PFSK-1 (cell line): ENCODE data around the gene HDGFL3.

Experiments used
- POLR2AphosphoS5 ChIP-seq: IDR thresholded peaks from 2 replicates; pipeline ENCODE4 v1.6.1; 2012; ENCODE audit warnings: low read depth, mild to moderate bottlenecking, control low read depth, low read length, moderate library complexity
- SIN3A ChIP-seq: IDR thresholded peaks from 2 replicates; pipeline ENCODE4 v1.6.1; 2012; ENCODE audit warnings: mild to moderate bottlenecking, low read length, moderate library complexity, borderline replicate concordance; ENCODE audit not compliant: insufficient read depth
- TAF1 ChIP-seq: IDR thresholded peaks from 2 replicates; pipeline ENCODE4 v1.6.1; 2012; ENCODE audit warnings: low read length, control low read depth, borderline replicate concordance; ENCODE audit not compliant: insufficient read depth
- TF ChIP-seq, protein P1 (sequence below), 2 experiments: IDR thresholded peaks; 2 replicates each; pipeline versions ENCODE4 v1.6.1 to v1.8.0; 2011 to 2012; ENCODE audit warnings: low read depth in 2 of 2, low read length in 2 of 2, control low read depth in 1 of 2, inconsistent platforms in 1 of 2, mild to moderate bottlenecking in 1 of 2, moderate library complexity in 1 of 2; ENCODE audit not compliant: insufficient read depth in 1 of 2

DNA sequence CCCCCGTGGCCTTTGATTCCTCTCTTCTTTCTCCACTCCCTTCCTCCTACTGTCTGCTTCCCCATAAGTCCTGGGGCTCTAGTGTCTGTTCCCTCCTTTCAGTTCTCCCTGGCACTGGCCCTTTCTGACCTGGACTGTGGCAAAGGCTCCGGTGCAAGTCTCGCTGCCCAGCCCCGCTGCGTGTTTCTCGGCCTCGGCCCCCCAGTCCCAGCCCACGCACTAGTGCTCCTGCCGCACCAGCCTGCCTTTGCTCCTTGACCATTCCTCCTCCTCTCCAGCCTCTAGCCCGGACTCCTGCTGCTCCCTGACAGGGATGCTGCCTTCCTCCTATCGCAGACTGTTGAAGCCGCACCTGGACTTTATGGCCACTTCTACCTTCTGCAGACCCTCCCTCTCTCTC is 98.1 kb downstream of the HDGFL3 start:
- no peak for TF ChIP-seq POLR2AphosphoS5
- TF ChIP-seq SIN3A = no peak
- TF ChIP-seq TAF1 = no peak
- TF ChIP-seq, protein P1, sequence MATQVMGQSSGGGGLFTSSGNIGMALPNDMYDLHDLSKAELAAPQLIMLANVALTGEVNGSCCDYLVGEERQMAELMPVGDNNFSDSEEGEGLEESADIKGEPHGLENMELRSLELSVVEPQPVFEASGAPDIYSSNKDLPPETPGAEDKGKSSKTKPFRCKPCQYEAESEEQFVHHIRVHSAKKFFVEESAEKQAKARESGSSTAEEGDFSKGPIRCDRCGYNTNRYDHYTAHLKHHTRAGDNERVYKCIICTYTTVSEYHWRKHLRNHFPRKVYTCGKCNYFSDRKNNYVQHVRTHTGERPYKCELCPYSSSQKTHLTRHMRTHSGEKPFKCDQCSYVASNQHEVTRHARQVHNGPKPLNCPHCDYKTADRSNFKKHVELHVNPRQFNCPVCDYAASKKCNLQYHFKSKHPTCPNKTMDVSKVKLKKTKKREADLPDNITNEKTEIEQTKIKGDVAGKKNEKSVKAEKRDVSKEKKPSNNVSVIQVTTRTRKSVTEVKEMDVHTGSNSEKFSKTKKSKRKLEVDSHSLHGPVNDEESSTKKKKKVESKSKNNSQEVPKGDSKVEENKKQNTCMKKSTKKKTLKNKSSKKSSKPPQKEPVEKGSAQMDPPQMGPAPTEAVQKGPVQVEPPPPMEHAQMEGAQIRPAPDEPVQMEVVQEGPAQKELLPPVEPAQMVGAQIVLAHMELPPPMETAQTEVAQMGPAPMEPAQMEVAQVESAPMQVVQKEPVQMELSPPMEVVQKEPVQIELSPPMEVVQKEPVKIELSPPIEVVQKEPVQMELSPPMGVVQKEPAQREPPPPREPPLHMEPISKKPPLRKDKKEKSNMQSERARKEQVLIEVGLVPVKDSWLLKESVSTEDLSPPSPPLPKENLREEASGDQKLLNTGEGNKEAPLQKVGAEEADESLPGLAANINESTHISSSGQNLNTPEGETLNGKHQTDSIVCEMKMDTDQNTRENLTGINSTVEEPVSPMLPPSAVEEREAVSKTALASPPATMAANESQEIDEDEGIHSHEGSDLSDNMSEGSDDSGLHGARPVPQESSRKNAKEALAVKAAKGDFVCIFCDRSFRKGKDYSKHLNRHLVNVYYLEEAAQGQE (IDR thresholded peaks at IDR 0.05; ENCODE audit: insufficient read depth in 1 of 2, low read depth in 2 of 2, low read length in 2 of 2) = no peak
